Activated naive CD4-positive, alpha-beta T cell treated with anti-CD3 and anti-CD28 coated beads, Interleukin-2, amount 10 ng/mL, durations not matched to agents 7 days and 5 days (primary cell): Measurements from ENCODE around the gene CSRNP2.

Experiments
- CTCF ChIA-PET: fragments of 350-600 bp; sonication (Branson Sonifier 250); formaldehyde crosslinking; loops from one replicate; lab custom pipeline; 2021; ENCODE audit warnings: antibody characterized with exemption; lab: Charles Lee
- DNase-seq: peaks from one replicate; pipeline ENCODE4 v3.0.0-alpha.2; 2020
- H3K27ac Mint-ChIP-seq: one replicate; pipeline ENCODE4 v1.8.0; 2021; ENCODE audit warnings: mild to moderate bottlenecking, moderate library complexity, mixed read lengths
- H3K27me3 Mint-ChIP-seq: one replicate; pipeline ENCODE4 v1.8.0; 2021; ENCODE audit warnings: mild to moderate bottlenecking, mixed read lengths
- H3K36me3 Mint-ChIP-seq: one replicate; pipeline ENCODE4 v1.8.0; 2021; ENCODE audit warnings: mixed read lengths
- H3K4me1 Mint-ChIP-seq: one replicate; pipeline ENCODE4 v1.8.0; 2021; ENCODE audit warnings: mixed read lengths
- H3K4me3 Mint-ChIP-seq: one replicate; pipeline ENCODE4 v1.8.0; 2021; ENCODE audit warnings: mild to moderate bottlenecking, moderate library complexity, mixed read lengths
- H3K9me3 Mint-ChIP-seq: one replicate; pipeline ENCODE4 v1.8.0; 2021; ENCODE audit warnings: mixed read lengths

Gene CSRNP2, protein sequence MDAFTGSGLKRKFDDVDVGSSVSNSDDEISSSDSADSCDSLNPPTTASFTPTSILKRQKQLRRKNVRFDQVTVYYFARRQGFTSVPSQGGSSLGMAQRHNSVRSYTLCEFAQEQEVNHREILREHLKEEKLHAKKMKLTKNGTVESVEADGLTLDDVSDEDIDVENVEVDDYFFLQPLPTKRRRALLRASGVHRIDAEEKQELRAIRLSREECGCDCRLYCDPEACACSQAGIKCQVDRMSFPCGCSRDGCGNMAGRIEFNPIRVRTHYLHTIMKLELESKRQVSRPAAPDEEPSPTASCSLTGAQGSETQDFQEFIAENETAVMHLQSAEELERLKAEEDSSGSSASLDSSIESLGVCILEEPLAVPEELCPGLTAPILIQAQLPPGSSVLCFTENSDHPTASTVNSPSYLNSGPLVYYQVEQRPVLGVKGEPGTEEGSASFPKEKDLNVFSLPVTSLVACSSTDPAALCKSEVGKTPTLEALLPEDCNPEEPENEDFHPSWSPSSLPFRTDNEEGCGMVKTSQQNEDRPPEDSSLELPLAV

DNA sequence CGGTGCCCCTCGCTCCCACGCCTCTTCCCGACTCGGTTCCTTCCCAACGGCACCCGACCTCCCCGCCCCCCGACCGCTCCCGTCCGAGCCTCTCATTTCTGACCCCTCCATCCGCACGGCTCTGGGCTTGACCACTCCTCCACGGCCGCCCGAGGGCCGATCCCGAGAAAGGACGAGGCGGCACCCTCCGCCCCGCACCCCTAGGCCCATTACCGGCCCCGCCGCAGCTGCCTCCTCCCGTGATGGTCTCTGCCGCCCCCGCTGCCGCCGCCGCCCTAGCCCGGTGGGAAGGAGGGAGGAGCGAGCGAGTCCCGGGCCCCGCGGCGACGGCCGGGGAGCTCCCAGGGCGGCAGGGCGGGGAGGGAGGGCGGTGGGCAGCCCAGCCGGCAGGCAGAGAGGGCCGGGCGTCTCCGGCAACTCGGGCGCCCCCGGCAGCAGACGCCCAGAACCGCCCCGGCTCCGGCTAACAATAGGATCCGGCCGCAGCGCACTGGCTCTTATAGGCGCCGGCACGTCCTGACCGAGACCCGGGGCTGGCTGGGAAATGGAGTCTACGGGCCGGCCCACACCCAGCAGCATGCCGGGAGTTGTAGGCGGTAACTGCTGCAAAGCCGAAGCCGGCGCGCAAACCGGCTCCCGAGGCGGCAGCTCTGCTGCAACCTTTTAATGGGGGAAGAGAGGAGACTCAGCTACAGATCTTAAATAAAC, at the start of gene CSRNP2:
Gene CSRNP2 (minus strand): TSS at position 471 of the 708 bp plus-strand sequence. CDS start 7,035 bp downstream, outside the sequence.
- CTCF ChIA-PET = interaction anchor here (1.0 kb wide), 1 partner anchor 167 kb away, joined by 3 read pairs; no protein-coding TSS in a partner anchor
- Mint-ChIP-seq H3K36me3 (peaks cover 22% of the 10 kb centered on the region), H3K9me3 (no peaks in the 10 kb centered on the region), H3K4me3 (peak within 1 kb of the TSS; percentile 96), H3K27me3 (no peaks in the 10 kb centered on the region), H3K27ac (peak within 1 kb of the TSS; percentile 83), H3K4me1 (peaks cover 39% of the 10 kb centered on the region)
- peak; percentile 97 for DNase-seq

DNA sequence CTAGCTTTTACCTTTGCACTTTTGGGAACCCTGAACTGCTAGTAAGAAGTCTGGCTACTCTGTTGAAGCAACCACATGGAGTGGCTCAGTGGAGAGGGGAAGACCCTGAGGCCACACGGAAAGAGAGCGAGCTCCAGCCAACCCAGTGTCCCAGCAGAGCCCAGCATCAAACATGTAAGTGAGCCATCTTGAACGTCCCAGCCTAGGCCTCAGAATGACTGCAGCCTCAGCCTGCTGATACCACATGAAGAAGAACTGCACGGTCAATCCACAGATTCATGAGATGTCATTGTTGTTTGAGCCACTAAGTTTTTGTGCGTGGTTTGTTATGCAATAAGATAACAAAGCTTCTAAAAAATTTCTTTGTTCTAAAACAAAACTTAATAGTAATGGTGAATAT, 49.3 kb upstream of the CSRNP2 start:
- H3K27ac Mint-ChIP-seq = no peak overlapping the region
- no peaks in the 10 kb centered on the region for H3K27me3 Mint-ChIP-seq
- DNase-seq = no peak
- H3K4me3 Mint-ChIP-seq = no peak overlapping the region
- peaks cover 9% of the 10 kb centered on the region for H3K36me3 Mint-ChIP-seq
- H3K9me3 Mint-ChIP-seq = no peaks in the 10 kb centered on the region
- CTCF ChIA-PET = no interaction called here
- H3K4me1 Mint-ChIP-seq = no peaks in the 10 kb centered on the region

DNA sequence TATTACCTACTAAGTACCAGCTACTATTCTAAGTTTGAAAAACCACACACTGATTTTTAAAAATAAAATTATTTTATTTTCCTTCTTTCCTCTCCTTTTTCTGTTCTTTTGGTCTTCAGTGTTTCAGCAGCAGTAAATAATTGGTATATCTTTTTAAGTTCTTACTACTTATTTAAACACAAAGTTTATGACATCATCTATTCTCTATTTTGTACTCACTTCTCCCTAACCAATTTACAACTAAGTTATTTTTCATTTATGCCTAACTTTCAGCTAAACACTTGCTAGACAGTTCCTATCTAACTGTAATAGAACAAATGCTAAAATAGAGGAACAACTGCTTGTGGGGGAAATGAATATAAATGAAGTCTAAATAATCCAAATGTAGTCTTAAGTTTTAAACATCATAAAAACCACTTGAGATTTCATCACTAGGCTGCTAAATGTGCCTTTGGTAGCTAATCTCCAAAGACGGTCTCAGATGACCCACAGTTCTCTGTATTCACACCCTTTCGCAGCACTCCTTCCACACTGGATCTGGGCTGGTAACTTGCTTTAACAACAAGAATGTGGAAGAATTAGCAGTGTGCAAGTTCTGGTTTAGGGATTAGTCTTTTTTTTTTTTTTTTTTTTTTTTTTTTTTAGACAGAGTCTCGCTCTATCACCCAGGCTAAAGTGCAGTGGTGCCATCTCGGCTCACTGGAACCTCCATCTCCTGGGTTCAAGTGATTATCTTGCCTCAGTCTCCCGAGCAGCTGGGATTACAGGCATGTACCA, 48.5 kb upstream of the CSRNP2 start:
- Mint-ChIP-seq H3K27ac (no peak overlapping the region), H3K27me3 (no peaks in the 10 kb centered on the region), H3K4me3 (no peak overlapping the region), H3K9me3 (no peaks in the 10 kb centered on the region), H3K4me1 (no peaks in the 10 kb centered on the region), H3K36me3 (peaks cover 8% of the 10 kb centered on the region)
- no peak for DNase-seq
- CTCF ChIA-PET = no interaction called here

GRCh38 chr12:51128919-51129318, 45.5 kb upstream of the CSRNP2 start:
- CTCF ChIA-PET = interaction anchor here (0.9 kb wide), 1 partner anchor 837 kb away, joined by 3 read pairs; no protein-coding TSS in a partner anchor
- H3K9me3 Mint-ChIP-seq = no peaks in the 10 kb centered on the region
- H3K4me3 Mint-ChIP-seq = no peak overlapping the region
- no peak overlapping the region for H3K27ac Mint-ChIP-seq
- H3K4me1 Mint-ChIP-seq = no peaks in the 10 kb centered on the region
- no peak for DNase-seq
- peaks cover 20% of the 10 kb centered on the region for H3K36me3 Mint-ChIP-seq
- no peaks in the 10 kb centered on the region for H3K27me3 Mint-ChIP-seq

DNA sequence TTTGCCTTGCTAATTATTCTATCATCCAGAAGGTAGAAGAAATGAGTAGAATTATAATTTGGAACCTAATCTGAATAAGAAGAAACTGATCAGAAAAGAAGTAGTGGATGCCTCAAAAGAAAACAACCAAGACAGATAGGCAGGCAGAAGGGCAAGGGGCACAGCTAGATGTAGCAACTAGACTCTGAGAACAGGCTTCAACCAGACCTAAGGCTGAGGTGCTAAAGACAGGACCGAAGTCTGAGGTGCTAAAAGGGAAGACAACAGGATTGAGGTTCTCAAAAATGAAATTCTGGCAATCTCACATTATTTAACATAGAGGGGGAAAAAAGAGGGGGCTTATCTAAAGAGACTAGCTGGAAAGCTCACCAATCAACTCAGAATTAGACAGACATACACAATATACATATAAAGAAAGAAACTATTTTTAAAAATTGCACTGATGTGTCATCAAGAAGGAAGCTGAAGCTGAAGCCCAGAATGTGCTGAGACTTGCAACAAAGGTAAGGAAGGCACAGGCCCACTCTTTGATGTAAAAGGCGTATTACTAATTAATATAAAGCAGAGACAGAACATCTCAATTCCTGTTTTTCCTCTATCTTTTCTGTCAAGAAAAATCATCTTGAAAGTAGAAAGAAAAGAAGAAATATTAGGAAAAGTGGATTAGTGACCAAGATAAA, 43.8 kb upstream of the CSRNP2 start:
- CTCF ChIA-PET = no interaction called here
- DNase-seq = no peak
- Mint-ChIP-seq H3K27me3 (no peaks in the 10 kb centered on the region), H3K4me3 (no peak overlapping the region), H3K9me3 (no peaks in the 10 kb centered on the region), H3K36me3 (peaks cover 17% of the 10 kb centered on the region), H3K4me1 (no peaks in the 10 kb centered on the region), H3K27ac (no peak overlapping the region)

- no peak overlapping the region for H3K4me3 Mint-ChIP-seq
- H3K4me1 Mint-ChIP-seq = no peaks in the 10 kb centered on the region
- H3K27ac Mint-ChIP-seq = peak overlapping the region; percentile 42
- no peaks in the 10 kb centered on the region for H3K9me3 Mint-ChIP-seq
- DNase-seq = no peak
- H3K27me3 Mint-ChIP-seq = no peaks in the 10 kb centered on the region
- H3K36me3 Mint-ChIP-seq = peaks cover 18% of the 10 kb centered on the region
- CTCF ChIA-PET = no interaction called here
These were observed 42.9 kb upstream of the CSRNP2 start for GRCh38 chr12:51126297-51126696.

DNA sequence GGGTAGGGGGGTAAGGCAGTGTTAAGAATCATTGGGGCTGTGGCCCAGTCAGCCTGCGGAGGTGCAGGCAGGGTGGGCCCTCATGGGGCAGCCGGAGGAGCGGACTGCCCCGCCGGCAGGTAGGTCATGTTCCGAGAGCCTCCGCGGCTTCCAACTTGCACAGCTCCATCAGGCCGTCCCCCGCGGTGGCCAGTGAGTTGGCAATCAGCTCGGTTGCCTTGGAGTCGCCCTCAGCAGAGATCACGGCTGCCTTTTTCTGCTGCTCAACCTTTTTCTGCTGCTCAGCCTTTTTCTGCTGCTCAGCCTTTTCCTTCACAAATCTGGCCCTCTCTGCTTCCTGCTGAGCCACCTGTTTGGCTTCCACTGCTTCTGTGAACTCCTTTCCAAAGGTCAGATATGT, 41.1 kb upstream of the CSRNP2 start:
- Mint-ChIP-seq H3K36me3 (peaks cover 17% of the 10 kb centered on the region), H3K4me3 (no peak overlapping the region), H3K9me3 (no peaks in the 10 kb centered on the region), H3K4me1 (no peaks in the 10 kb centered on the region), H3K27me3 (no peaks in the 10 kb centered on the region), H3K27ac (no peak overlapping the region)
- CTCF ChIA-PET = no interaction called here
- DNase-seq = no peak

- H3K27me3 Mint-ChIP-seq = no peaks in the 10 kb centered on the region
- peaks cover 19% of the 10 kb centered on the region for H3K36me3 Mint-ChIP-seq
- no peak overlapping the region for H3K27ac Mint-ChIP-seq
- no peaks in the 10 kb centered on the region for H3K9me3 Mint-ChIP-seq
- CTCF ChIA-PET = no interaction called here
- DNase-seq = no peak
- no peaks in the 10 kb centered on the region for H3K4me1 Mint-ChIP-seq
- H3K4me3 Mint-ChIP-seq = no peak overlapping the region
These were observed 39.4 kb upstream of the CSRNP2 start for GRCh38 chr12:51122844-51123243.

DNA sequence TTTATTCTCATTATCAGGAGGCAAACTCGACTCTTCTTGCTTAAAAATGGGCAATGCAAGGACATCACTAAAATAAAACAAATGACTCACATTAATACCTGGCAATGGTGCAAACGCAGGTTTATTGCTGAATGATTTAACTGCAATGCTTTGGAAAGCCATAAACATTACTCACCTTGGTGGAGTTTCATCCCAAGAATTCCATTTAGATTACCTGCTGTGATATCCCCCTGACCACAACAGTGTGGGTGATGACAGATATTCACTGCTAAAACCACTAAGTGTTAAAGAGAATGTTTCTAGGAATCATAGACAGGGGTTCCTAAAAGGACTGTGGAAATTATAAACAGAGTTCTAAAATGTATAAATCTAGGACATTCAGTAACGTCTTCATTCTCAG, 35.3 kb upstream of the CSRNP2 start:
- no peaks in the 10 kb centered on the region for H3K27me3 Mint-ChIP-seq
- H3K36me3 Mint-ChIP-seq = peaks cover 27% of the 10 kb centered on the region
- H3K9me3 Mint-ChIP-seq = no peaks in the 10 kb centered on the region
- CTCF ChIA-PET = no interaction called here
- no peak overlapping the region for H3K27ac Mint-ChIP-seq
- no peak for DNase-seq
- H3K4me3 Mint-ChIP-seq = no peak overlapping the region
- no peaks in the 10 kb centered on the region for H3K4me1 Mint-ChIP-seq

GRCh38 chr12:51115533-51115932, 32.1 kb upstream of the CSRNP2 start:
- Mint-ChIP-seq H3K9me3 (no peaks in the 10 kb centered on the region), H3K36me3 (peaks cover 37% of the 10 kb centered on the region), H3K4me1 (no peaks in the 10 kb centered on the region), H3K27me3 (no peaks in the 10 kb centered on the region), H3K27ac (no peak overlapping the region), H3K4me3 (no peak overlapping the region)
- DNase-seq = no peak
- CTCF ChIA-PET = no interaction called here

- no peaks in the 10 kb centered on the region for H3K4me1 Mint-ChIP-seq
- no peak for DNase-seq
- H3K27me3 Mint-ChIP-seq = no peaks in the 10 kb centered on the region
- H3K27ac Mint-ChIP-seq = no peak overlapping the region
- CTCF ChIA-PET = no interaction called here
- peaks cover 42% of the 10 kb centered on the region for H3K36me3 Mint-ChIP-seq
- no peak overlapping the region for H3K4me3 Mint-ChIP-seq
- no peaks in the 10 kb centered on the region for H3K9me3 Mint-ChIP-seq
These were observed 24.7 kb upstream of the CSRNP2 start for GRCh38 chr12:51108136-51108535.

DNA sequence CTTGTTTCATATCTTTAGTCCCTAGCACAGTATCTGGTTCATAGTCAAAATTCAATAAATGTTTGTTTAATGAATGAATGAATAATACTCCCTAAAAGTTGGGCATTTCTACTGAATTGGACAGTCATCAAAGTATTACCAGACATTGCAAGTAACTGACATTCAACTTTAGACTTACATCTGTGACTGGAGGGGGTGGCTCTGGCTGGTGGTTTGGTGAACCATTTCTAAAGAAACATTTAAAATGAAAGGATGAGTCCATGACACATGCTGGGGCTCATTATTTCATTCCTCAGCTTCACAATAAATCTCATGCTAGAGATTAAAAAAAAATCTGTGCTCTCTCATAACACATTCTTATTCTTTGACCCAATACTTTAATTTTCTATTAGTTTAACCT, 20.6 kb upstream of the CSRNP2 start:
- Mint-ChIP-seq H3K9me3 (no peaks in the 10 kb centered on the region), H3K36me3 (peaks cover 51% of the 10 kb centered on the region), H3K4me3 (no peak overlapping the region), H3K27ac (no peak overlapping the region), H3K4me1 (no peaks in the 10 kb centered on the region), H3K27me3 (no peaks in the 10 kb centered on the region)
- CTCF ChIA-PET = interaction anchor here (1.0 kb wide), 1 partner anchor 149 kb away, joined by 3 read pairs; no protein-coding TSS in a partner anchor
- no peak for DNase-seq

- no peaks in the 10 kb centered on the region for H3K9me3 Mint-ChIP-seq
- no peaks in the 10 kb centered on the region for H3K4me1 Mint-ChIP-seq
- CTCF ChIA-PET = no interaction called here
- DNase-seq = no peak
- H3K27me3 Mint-ChIP-seq = no peaks in the 10 kb centered on the region
- H3K4me3 Mint-ChIP-seq = no peak overlapping the region
- H3K36me3 Mint-ChIP-seq = peaks cover 49% of the 10 kb centered on the region
- H3K27ac Mint-ChIP-seq = no peak overlapping the region
These were observed 15.2 kb upstream of the CSRNP2 start for GRCh38 chr12:51098611-51099010.
